ENCODE data around the gene RGL1.

RGL1 gene

GRCh38 chr1:183821309-183821888 is 16.5 kb downstream of the RGL1 start:
- no peak for DNase-seq (ENCODE audit: low read depth in 3 of 3)

DNA sequence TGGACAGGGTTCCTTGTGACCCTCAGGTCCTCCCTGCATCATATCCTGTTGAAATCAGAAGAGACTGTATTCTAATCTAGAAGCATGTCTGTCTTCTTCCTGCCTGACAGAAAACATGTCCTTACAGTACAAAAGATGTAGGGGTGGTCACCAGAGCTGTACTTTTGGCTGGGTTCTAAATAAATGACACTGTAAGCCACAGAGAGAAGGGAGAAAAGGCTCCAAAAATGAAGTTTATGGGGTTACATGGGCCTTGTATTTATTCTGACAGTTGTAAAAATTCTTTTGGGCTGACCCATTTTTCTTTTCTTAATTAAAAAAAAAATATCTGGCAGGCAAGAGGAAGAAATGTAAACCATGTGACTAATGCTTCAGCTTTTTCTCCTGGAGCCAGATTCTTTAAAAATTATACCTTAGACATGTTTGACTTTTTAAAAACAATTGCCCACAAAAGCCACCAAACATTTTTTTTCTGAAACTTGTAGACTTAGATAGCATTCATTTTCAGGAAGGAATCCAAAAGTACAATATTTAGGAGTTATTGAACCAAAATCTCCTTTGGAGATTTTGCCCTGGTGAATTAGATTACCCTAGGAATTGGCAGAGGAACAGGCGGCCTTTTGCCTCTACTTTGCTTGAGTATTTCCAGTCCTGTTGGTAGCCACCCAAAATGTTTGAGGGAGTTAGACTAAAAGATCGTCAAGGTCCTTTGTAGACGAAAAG is 17.1 kb downstream of the RGL1 start:
- DNase-seq (ENCODE audit: low read depth in 3 of 3), result no peak

GRCh38 chr1:183824291-183824690 is 19.4 kb downstream of the RGL1 start:
- DNase-seq (ENCODE audit: low read depth in 3 of 3), result no peak

- no peak for DNase-seq (ENCODE audit: low read depth in 3 of 3)
Measured at GRCh38 chr1:183827801-183828200, 22.9 kb downstream of the RGL1 start.

GRCh38 chr1:183830389-183830788 is 25.5 kb downstream of the RGL1 start:
- no peak for DNase-seq (ENCODE audit: low read depth in 3 of 3)

- no peak for DNase-seq (ENCODE audit: low read depth in 3 of 3)
Measured at GRCh38 chr1:183831311-183831710, 26.4 kb downstream of the RGL1 start.

DNA sequence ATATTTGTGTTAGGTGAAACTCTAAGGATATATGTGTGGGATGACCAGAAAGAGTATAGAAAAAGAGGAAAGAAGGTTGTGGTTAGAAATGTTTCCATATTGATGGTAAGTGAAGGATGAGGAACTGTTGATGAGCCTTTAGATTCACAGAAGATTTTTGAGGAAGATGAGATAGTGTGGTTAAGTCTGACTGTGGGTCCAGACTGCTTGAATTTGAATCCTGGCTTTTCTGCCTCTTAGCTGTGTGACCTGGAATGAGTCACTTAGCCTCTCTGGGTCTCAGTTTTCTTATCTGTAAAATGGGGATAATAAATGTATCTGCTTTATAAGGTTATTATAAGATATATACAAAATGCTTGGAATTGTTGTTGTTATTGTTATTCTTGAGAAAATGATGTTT is 27.5 kb downstream of the RGL1 start:
- no peak for DNase-seq (ENCODE audit: low read depth in 3 of 3)

DNA sequence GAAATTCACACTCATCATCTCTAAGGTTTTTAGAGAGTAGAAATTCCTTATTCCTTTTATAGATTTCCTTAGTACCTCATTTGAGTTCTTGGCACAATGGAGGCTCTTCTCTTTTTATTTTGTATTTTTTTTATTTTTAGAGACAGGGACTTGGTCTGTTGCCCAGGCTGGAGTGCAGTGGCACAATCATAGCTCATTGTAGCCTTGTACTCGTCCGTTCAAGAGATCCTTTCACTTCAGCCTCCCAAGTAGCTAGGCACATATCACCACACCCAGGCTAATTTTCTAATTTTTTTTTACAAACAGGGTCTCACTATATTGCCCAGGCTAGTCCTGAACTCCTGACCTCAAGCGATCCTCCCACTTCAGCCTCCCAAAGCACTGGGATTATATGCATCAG is 29.6 kb downstream of the RGL1 start:
- no peak for DNase-seq (ENCODE audit: low read depth in 3 of 3)

DNA sequence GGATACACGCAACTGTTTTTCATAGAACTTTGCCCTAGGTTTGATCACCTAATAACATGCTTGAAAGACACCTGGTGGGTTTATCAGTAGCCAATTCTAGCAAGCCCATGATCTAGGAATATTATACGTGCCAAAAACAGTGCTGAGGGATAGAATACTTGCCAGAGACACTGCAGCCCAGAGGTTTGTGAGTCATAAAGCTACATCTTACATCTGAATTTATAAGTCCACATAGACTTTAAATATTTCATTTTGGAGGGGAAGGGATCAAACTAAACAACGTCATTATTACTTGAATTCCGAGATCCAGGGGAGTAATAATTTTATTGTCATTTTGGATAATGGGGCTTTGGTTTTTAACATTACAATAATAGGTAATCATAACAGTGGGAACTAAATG is 31.7 kb downstream of the RGL1 start:
- no peak for DNase-seq (ENCODE audit: low read depth in 3 of 3)

DNA sequence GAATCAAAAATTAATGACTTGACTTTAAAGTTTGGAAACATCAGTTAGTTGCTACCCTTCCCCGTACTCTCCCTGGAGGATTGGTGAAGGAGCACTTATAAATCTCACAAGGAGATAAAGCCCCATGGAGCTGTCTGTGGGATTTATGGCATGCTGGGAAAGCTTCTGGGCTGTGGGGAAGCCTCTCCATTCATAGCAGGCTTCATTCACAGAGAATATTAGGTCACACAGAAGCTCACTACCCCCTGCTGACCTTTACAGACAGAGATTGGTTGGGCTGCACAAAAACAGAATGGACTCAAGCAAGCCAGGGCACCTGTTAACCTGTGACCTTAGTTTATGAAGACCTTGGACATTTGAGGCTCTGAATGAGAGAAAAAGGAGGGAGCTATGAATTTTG is 32.1 kb downstream of the RGL1 start:
- no peak for DNase-seq (ENCODE audit: low read depth in 3 of 3)

- DNase-seq (ENCODE audit: low read depth in 3 of 3), result no peak
Measured at GRCh38 chr1:183838221-183838620, 33.3 kb downstream of the RGL1 start.

DNA sequence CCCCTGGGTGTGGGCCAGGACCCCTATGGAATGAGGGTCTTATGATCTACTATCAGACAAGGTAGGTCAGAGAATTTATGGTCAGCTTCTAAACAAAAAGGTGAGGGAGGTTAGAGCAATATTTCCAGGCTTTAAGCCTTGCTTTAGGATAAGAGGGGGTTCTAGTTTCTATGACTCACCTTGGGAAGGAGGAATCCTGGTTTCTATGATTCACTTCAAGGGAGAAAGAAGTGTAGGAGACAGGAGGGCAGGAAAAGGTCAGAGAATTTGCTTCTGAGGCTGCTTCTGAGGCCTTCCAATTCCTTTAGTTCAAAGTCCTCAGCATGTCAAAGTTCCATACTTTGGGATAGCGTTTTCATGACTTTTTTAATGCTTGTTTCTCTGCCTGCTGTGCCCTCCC is 35.2 kb downstream of the RGL1 start:
- no peak for DNase-seq (ENCODE audit: low read depth in 3 of 3)

GRCh38 chr1:183841550-183841949 is 36.6 kb downstream of the RGL1 start:
- no peak for DNase-seq (ENCODE audit: low read depth in 3 of 3)

- DNase-seq (ENCODE audit: low read depth in 3 of 3), result peak in 2 of 3 experiments; percentile 0 to 15
Measured at GRCh38 chr1:183841950-183842794, 37.3 kb downstream of the RGL1 start.

DNA sequence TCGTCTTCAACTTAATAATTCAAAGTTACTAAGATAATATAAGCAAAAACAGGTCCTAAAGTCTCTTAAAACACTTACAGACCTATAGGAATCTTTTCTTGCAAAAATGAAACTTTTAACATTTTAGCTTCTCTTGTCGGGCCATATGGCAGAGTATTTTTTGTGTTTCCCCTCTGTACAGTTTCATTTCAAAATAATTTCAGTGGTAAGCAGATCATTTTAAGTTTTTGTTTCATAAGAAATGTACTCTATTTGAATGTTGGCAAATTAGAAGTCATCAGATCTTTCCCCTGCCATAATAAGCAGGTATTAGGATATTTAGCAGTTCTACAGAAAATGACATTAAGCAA is 37.9 kb downstream of the RGL1 start:
- DNase-seq (ENCODE audit: low read depth in 3 of 3), result no peak

DNA sequence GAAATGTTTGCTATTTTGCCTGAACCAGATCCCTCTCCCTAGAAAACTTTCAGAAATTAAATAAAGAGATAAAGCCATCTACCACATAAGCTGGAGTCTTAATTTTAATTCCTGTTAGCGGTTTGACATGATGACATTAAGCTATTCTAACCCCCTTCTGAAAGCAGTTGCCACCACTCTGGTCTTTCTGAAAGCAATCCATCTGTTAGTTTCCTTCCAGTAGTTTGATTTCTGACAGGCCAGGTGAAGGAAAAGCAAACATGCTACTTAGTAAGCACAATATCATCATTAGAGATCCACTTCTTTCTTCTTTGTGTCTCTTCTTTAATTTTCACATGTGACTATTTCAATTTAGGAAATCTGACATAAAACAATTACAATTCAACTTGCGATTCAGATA is 39.9 kb downstream of the RGL1 start:
- DNase-seq (ENCODE audit: low read depth in 3 of 3), result no peak

GRCh38 chr1:183845681-183846080 is 40.8 kb downstream of the RGL1 start:
- no peak for DNase-seq (ENCODE audit: low read depth in 3 of 3)

GRCh38 chr1:183847641-183848040 is 42.7 kb downstream of the RGL1 start:
- no peak for DNase-seq (ENCODE audit: low read depth in 3 of 3)

GRCh38 chr1:183850852-183851251 is 45.9 kb downstream of the RGL1 start:
- no peak for DNase-seq (ENCODE audit: low read depth in 3 of 3)

- DNase-seq (ENCODE audit: low read depth in 3 of 3), result no peak
Measured at GRCh38 chr1:183859119-183859518, 54.2 kb downstream of the RGL1 start.

GRCh38 chr1:183859831-183860230 is 54.9 kb downstream of the RGL1 start:
- no peak for DNase-seq (ENCODE audit: low read depth in 3 of 3)

DNA sequence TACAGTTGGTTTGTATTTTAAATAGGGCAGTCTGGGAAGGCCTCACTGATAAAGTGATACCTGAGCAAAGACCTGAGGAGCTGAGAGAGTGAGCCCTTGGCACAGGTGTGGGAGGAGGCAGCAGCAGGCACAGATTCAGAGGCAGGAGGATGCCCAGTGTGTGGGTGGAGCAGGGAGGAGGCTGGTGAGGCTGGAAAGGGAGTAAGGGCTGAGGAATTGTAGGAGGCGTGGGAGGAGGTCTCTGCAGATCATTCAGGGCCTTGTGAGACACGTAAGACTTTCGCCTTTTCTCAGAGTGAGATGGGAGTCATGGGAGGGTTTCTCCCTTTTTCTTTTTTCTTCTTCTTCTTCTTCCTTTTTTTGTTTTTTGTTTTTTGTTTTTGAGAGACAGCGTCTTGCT is 58.0 kb downstream of the RGL1 start:
- DNase-seq (ENCODE audit: low read depth in 3 of 3), result no peak

GRCh38 chr1:183863852-183864251 is 58.9 kb downstream of the RGL1 start:
- DNase-seq (ENCODE audit: low read depth in 3 of 3), result no peak

All from stimulated activated CD4-positive, alpha-beta T cell treated with anti-CD3 and anti-CD28 coated beads, TNF-alpha, amount 100 ng/mL, for 24 hours (primary cell).